GM21737 (cell line): ENCODE results near the gene FOXO6.

Experiments
- ATAC-seq: cut with Tn5 transposase; IDR thresholded peaks from one replicate; pipeline ENCODE4 v1.9.1; 2021; ENCODE audit warnings: mild to moderate bottlenecking, moderate library complexity; ENCODE audit not compliant: unreplicated experiment

FOXO6 gene

DNA sequence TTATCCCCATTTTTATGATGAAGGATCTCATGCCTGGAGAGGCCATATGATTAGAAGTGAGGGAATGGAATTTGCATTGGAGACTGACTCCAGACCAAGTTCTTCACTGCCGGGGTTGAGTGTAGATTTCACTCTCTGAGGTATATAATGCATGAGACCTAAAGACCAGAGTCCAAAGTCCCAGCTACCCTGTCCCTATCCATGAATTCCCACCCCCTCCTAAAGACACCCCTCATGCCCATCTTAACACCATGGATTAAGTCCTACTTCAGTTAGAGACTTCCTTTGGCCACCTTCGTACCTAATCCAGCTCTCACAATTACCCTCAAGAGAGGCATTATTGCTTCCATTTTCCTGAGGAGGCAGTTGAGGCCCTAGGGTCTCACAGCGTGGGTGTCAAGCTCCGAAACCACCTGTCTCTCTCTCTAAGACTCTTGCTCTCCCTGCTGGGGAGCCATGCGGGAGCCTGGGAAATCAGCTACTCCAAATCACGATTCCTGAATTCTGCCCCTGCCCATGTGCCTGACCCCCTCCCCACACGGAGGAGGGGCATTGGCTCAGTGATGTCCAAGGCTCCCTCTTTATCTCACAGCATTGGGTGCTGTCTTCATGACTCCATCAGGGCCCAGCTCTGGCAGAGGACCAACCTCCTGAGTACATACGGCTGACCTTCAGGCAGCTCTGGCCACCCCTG lies 11.7 kb upstream of the FOXO6 start:
- ATAC-seq, result no peak

DNA sequence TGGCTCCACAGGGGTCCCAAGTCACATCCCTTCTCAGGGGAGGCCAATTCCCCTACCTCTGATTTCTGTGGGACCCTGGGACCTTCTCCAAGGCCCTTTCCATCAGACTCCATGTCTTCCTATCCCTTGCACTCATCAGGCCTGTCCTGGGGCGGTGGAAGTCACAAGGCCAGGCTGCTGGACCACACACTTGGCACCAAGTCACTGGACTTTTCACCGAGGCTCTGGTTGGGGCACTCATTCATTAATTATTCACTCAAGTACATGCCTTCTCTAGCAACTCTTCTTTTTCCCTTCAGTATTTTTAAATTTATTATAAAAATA lies 11.2 kb upstream of the FOXO6 start:
- no peak for ATAC-seq

- ATAC-seq, result no peak
Observed at GRCh38 chr1:41351262-41352151, 9.7 kb upstream of the FOXO6 start.

- ATAC-seq, result no peak
Observed at GRCh38 chr1:41353744-41354143, 7.5 kb upstream of the FOXO6 start.

DNA sequence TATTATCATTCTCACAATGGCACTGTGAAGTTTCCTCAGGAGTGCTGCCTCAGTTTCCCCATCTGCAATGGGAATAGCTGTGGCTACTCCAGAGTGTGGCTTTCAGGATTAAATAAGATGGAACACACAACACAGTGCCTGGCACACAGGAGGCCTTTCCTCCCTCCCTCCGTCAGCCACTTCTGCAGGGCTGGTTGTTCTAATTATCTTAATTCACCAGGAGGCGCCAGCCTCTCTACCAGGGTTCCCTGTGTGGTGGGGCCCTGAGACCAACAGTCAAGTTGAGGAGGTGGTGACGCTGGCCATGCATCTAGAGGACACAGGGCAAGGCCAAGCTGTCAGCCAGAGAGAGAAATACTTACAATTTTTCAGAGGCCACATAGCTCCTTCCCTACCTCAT lies 6.3 kb upstream of the FOXO6 start:
- ATAC-seq, result no peak

DNA sequence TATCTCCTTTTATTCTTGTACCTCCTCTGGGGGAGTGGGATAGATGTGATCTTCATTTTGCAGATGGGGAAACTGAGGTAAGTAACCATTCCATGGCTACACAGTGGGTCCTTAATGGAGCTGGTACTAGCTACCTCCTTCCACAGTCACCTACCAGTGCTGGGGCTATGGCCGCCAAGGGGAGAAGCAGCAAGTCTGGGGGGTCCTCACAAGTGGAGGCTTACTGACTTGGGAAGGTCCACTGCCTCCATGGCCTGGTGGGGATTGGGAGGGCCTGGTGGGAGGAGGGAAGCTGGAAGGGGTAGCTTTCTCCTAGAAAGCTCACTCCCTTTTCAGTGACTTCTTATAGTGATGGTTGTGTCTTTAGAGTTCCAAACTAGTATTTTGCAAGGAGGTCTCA lies 5.9 kb upstream of the FOXO6 start:
- no peak for ATAC-seq

DNA sequence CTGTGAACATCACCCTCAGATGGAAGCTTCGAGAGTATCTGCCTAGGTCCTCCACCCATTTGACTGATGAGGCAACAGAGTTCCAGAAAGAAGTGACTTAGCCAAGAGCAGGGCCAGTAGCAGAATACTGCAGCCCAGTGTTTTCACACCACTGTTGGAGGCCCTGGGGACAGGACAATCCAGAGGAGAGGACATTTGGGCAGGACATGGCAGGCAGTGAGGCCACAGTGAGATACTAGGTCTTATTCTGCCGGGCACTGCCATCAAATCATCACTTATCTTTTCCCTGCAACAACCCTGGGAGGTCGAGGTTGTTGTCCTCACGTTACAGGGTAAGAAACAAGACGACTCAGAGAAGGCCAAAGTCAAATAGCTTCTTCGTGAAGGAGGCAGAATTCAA lies 5.5 kb upstream of the FOXO6 start:
- ATAC-seq, result no peak

GRCh38 chr1:41356752-41357151 lies 4.5 kb upstream of the FOXO6 start:
- ATAC-seq, result no peak

DNA sequence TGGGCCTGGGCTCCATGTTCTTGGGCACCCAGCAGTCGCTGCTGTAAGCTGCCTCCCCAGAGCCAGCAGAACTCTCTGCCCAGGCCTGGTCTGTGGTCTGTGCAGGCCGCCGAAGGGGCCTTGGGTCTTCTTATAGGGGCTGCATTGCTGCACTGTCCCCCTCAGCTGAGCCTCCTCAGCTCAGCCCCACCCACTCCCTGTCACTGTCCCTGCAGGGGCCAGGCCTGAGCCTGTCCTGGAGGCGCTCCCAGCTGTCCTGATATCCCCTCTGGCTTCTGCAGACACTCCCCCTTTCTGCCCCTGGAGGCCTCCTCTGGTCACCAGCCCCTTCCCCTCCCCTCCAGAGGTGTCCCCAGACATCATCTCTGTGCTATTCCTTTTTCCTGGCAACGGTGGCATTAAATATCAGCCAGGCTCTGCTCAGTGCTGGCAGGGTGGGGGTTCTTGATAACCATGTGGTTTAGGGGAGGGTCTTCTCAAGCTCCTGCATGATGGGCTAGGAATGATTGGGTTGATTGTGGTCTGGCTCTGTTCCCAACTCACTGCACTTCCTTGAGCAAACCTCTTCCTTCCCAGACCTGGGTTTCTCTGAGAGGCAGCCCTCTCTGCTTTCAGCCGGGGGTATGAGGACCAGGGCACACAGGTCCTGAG lies 3.7 kb upstream of the FOXO6 start:
- no peak for ATAC-seq

DNA sequence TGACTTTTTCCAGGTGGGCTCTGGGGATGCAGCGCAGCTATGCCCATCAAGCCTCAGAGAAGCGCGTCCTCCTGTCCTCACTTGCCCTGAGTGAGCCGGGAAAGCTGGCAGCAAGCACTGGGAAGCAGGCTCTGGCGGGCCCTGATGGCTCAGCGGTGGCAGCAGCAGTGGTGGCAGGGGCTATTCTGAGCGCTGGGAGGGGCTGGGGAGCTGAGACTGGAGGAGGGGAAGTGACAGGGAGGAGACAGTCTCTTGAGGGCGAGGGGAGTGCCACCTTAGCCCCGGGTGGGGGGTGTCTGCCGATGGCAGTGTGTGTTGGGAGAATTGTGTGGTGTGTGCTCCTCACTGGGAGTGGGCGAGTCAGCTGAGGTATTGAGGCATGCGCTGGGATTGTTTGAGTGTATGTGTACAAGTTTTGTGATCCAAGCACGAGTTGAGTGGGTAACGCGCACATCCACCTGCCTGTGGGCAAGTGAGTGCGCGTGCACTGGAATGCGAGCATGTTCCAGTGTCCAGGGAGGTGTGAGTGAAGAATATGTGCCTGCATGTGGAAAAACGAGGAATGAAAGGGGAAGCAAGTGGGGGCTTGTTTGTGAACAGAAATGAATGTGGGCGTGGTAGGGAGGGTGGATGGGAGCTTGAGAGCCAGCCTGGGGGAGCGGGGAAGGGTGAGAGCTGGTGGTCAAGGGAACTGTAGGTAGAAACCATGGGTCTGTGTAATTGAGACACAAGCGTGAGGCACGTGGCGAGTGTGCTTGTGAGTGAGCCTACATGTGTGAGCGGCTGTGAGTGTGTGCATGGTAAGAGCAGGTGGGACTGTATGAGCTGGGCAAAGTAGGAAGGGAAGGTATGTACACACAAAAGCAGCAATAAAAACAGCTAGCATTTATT lies 2.9 kb upstream of the FOXO6 start:
- no peak for ATAC-seq

DNA sequence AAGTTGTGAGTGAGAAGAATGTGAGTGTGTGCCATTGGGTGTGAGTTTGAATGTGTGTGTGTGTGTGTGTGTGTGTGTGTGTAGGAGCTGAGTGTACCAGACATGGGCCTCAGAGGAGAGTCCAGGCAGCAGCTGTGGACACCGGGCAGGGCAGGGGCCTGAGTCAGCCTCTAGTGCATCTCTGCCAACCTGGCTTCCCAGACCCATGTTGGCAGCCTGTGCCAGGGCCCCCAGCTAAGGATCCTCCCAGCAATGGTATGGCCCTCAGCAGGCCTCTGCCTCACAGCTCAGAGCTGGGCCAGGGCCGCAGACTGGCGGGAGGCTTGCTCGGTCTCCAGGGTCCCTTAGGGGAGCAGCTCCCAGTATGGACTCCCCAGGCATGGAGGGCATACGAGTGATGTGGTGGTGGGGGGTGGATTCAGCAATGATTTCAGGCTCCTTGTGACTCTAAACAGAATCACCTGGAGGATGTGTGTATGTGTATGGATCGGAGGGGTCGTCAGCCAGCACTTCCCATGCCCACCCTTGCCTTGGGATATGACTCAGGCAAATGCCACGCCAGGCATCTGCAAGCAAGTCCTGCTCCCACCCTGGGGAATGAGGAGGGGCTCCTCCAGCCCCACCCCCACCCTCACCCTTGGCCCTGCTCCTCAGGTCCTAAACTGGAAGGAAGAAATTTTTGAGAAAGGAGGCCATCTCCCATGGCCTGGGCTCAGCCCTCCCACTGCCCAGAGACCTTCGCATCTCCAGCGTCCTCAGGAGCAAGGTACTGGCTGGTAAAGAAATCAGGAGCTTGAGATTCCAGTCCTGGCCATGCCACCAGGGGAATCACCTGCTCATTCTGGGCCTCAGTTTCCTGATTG lies 1.8 kb upstream of the FOXO6 start:
- no peak for ATAC-seq

GRCh38 chr1:41360074-41360785 lies 1.0 kb upstream of the FOXO6 start:
- ATAC-seq, result no peak

GRCh38 chr1:41361495-41362356 lies 492 bp downstream of the FOXO6 start:
- ATAC-seq, result no peak

- no peak for ATAC-seq
Observed at GRCh38 chr1:41362357-41362721, 1.1 kb downstream of the FOXO6 start.

DNA sequence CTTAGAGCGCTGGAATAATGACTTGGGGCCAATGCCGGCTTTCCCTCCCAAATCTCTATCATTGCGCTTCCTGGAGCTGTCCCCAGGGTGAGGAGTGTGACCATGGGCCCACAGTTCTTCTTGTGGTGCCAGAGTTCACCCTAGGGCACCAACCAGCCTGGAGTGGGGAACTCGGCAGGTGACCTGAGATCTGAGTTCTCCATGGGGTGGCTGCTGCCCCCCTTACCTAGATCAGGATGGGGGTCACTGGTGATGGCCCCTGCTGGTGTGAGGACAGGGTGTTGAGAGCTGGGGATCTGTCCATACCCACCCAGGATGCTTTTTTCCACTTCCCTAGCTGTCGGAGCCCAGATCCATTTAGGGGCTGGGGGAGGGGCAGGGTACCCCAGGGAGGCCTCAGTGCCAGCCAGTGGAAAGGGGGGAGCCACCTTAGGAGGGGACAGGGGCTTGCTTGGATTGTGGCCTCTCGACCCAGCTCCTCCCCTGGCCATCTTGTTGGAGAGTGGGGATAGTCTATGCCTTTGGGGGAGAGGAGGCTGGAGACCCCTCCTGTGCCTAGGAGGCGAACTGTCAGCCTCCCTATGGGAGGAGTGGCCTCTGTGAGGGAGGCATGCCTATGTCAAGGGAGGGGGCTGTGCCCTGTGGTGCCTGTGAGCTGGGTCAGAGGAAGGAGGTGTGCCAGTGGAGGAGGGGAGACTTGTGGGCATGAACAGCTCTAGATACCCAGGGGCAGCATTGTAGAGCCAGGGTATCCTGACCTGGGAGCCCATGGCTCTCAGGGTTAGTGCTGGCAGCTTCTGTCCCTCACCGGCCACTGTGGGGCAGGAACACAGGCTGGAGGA lies 1.7 kb downstream of the FOXO6 start:
- ATAC-seq, result no peak

GRCh38 chr1:41363591-41364320 lies 2.5 kb downstream of the FOXO6 start:
- no peak for ATAC-seq
